ENCODE results near the gene CEP85L. TPM values are rescaled to one million over a fixed set of nuclear protein-coding genes. Genes with fewer than 3 reads are reported as not detected.

The CEP85L gene
- total RNA-seq, 1 donor from 2014 or later, result 68.9 TPM

Other genes starting within 250 kb of the CEP85L start
- 24.5 TPM for gene PLN, start 103.3 kb downstream of the CEP85L start, total RNA-seq
- gene ASF1A, start 242.6 kb upstream of the CEP85L start, total RNA-seq, result 27.5 TPM